ENCODE results near the gene ZGPAT.

The ZGPAT gene

GRCh38 chr20:63732118-63733095, 24.6 kb downstream of the ZGPAT start:
- DNase-seq (ENCODE audit: extremely low read depth in 1 of 2, low read depth in 1 of 2): no peak

- DNase-seq (ENCODE audit: extremely low read depth in 1 of 2, low read depth in 1 of 2): no peak
Observed at GRCh38 chr20:63733117-63733516, 25.3 kb downstream of the ZGPAT start.

GRCh38 chr20:63733579-63734081, 25.8 kb downstream of the ZGPAT start:
- DNase-seq (ENCODE audit: extremely low read depth in 1 of 2, low read depth in 1 of 2): no peak

GRCh38 chr20:63734111-63734945, 26.5 kb downstream of the ZGPAT start:
- DNase-seq (ENCODE audit: extremely low read depth in 1 of 2, low read depth in 1 of 2): no peak

GRCh38 chr20:63734946-63735858, 27.4 kb downstream of the ZGPAT start:
- no peak for DNase-seq (ENCODE audit: extremely low read depth in 1 of 2, low read depth in 1 of 2)

GRCh38 chr20:63735859-63736718, 28.2 kb downstream of the ZGPAT start, which contains the start of gene LIME1:
Gene LIME1 (plus strand): TSS chr20:63736664. CDS start chr20:63737550, 886 bp downstream.
- DNase-seq (ENCODE audit: extremely low read depth in 1 of 2, low read depth in 1 of 2): peak; percentile 56 to 76

GRCh38 chr20:63736893-63737694, 29.3 kb downstream of the ZGPAT start:
- DNase-seq (ENCODE audit: extremely low read depth in 1 of 2, low read depth in 1 of 2): peak; percentile 41 to 43

GRCh38 chr20:63737695-63737944, 29.8 kb downstream of the ZGPAT start:
- no peak for DNase-seq (ENCODE audit: extremely low read depth in 1 of 2, low read depth in 1 of 2)

- peak in 1 of 2 donors; percentile 19 for DNase-seq (ENCODE audit: extremely low read depth in 1 of 2, low read depth in 1 of 2)
Observed at GRCh38 chr20:63737945-63738686, 30.3 kb downstream of the ZGPAT start.

- DNase-seq (ENCODE audit: extremely low read depth in 1 of 2, low read depth in 1 of 2): peak in 1 of 2 donors; percentile 15
Observed at GRCh38 chr20:63738687-63739129, 30.9 kb downstream of the ZGPAT start.

- DNase-seq (ENCODE audit: extremely low read depth in 1 of 2, low read depth in 1 of 2): peak in 1 of 2 donors; percentile 59
Observed at GRCh38 chr20:63739130-63740069, 31.6 kb downstream of the ZGPAT start, which contains the start of gene SLC2A4RG. Gene SLC2A4RG (plus strand): TSS chr20:63739776. CDS start chr20:63739913, 137 bp downstream.

- peak in 1 of 2 donors; percentile 33 for DNase-seq (ENCODE audit: extremely low read depth in 1 of 2, low read depth in 1 of 2)
Observed at GRCh38 chr20:63740070-63740626, 32.3 kb downstream of the ZGPAT start.

GRCh38 chr20:63740627-63741353, 33.0 kb downstream of the ZGPAT start:
- DNase-seq (ENCODE audit: extremely low read depth in 1 of 2, low read depth in 1 of 2): no peak

- no peak for DNase-seq (ENCODE audit: extremely low read depth in 1 of 2, low read depth in 1 of 2)
Observed at GRCh38 chr20:63741354-63741675, 33.5 kb downstream of the ZGPAT start.

- DNase-seq (ENCODE audit: extremely low read depth in 1 of 2, low read depth in 1 of 2): no peak
Observed at GRCh38 chr20:63741676-63742380, 34.0 kb downstream of the ZGPAT start.
